WTC11 (cell line): ENCODE results near the gene TEP1. TPM values are rescaled to one million over a fixed set of nuclear protein-coding genes. Genes with fewer than 3 reads are reported as not detected.
A peak's percentile ranks its signal among the peaks of the same experiment; 100 is the strongest.

Source experiments
- ATAC-seq: fragments of 200-7000 bp; cut with Tn5 transposase; 2 replicates; pipeline ENCODE4 v1.10.0; 2021; ENCODE audit warnings: mild to moderate bottlenecking, moderate library complexity
- CTCF ChIA-PET: fragments of 300-600 bp; sonication (Branson Sonifier 250); formaldehyde crosslinking; loops from one replicate; lab custom pipeline; 2021; ENCODE audit warnings: antibody characterized with exemption; lab: Charles Lee
- POLR2A ChIA-PET: fragments of 350-600 bp; sonication (Branson Sonifier 250); formaldehyde crosslinking; loops from one replicate; lab custom pipeline; 2021; ENCODE audit warnings: antibody characterized with exemption; lab: Charles Lee
- DNase-seq: peaks from one replicate; pipeline ENCODE4 v3.0.0; 2021; ENCODE audit warnings: low spot score
- H3K27ac Mint-ChIP-seq: 2 replicates; pipeline ENCODE4 v1.8.0; 2021; ENCODE audit warnings: mixed read lengths
- H3K27me3 Mint-ChIP-seq: 2 replicates; pipeline ENCODE4 v1.8.0; 2021; ENCODE audit warnings: low read depth, mild to moderate bottlenecking, moderate library complexity, mixed read lengths
- H3K36me3 Mint-ChIP-seq: 2 replicates; pipeline ENCODE4 v1.8.0; 2021; ENCODE audit warnings: mixed read lengths
- H3K4me1 Mint-ChIP-seq: 2 replicates; pipeline ENCODE4 v1.8.0; 2022; ENCODE audit warnings: mixed read lengths
- H3K4me3 Mint-ChIP-seq: 2 replicates; pipeline ENCODE4 v1.8.0; 2021; ENCODE audit warnings: mild to moderate bottlenecking, moderate library complexity, mixed read lengths
- H3K9me3 Mint-ChIP-seq: 2 replicates; pipeline ENCODE4 v1.8.0; 2021; ENCODE audit warnings: mixed read lengths
- CBFB ChIP-seq: sonication (generic); formaldehyde crosslinking; IDR thresholded peaks from 2 replicates; pipeline ENCODE4 v1.8.1; 2022; ENCODE audit warnings: mild to moderate bottlenecking, low read depth, missing genetic modification reagents
- FOXK1 ChIP-seq: sonication (generic); formaldehyde crosslinking; IDR thresholded peaks from 2 replicates; pipeline ENCODE4 v1.8.0; 2022; ENCODE audit warnings: mild to moderate bottlenecking, moderate library complexity, missing genetic modification reagents
- GABPB1 ChIP-seq: sonication (generic); formaldehyde crosslinking; IDR thresholded peaks from 2 replicates; pipeline ENCODE4 v1.8.1; 2023; ENCODE audit warnings: mild to moderate bottlenecking, missing genetic modification reagents
- NFATC4 ChIP-seq: fragments of 250-450 bp; sonication (Bioruptor Pico); IDR thresholded peaks from 2 replicates; pipeline ENCODE4 v1.9.0; 2021; ENCODE audit warnings: mild to moderate bottlenecking
- NR3C1 ChIP-seq: sonication (generic); formaldehyde crosslinking; conservative IDR thresholded peaks from 2 replicates; pipeline ENCODE4 v1.8.1; 2023; ENCODE audit warnings: low read depth, mild to moderate bottlenecking, missing genetic modification reagents
- SOX15 ChIP-seq: fragments of 250-450 bp; sonication (Bioruptor Pico); IDR thresholded peaks from 2 replicates; pipeline ENCODE4 v1.9.0; 2021; ENCODE audit warnings: mild to moderate bottlenecking
- TEAD1 ChIP-seq: sonication (generic); formaldehyde crosslinking; IDR thresholded peaks from 2 replicates; pipeline ENCODE4 v1.8.0; 2022; ENCODE audit warnings: mild to moderate bottlenecking, missing genetic modification reagents
- TEAD4 ChIP-seq: sonication (generic); formaldehyde crosslinking; IDR thresholded peaks from 2 replicates; pipeline ENCODE4 v1.8.0; 2022; ENCODE audit warnings: mild to moderate bottlenecking, missing genetic modification reagents
- ZNF671 ChIP-seq: fragments of 250-450 bp; sonication (Bioruptor Pico); IDR thresholded peaks from 2 replicates; pipeline ENCODE4 v1.8.0; 2021; ENCODE audit warnings: mild to moderate bottlenecking
- total RNA-seq: library from RNA; stranded (reverse); gene quantifications from 3 replicates; pipeline ENCODE4 v1.2.3, GENCODE V29; 2021
- TF ChIP-seq, protein P1 (sequence below): sonication (generic); formaldehyde crosslinking; IDR thresholded peaks from 2 replicates; pipeline ENCODE4 v1.8.0; 2023; ENCODE audit warnings: mild to moderate bottlenecking, missing genetic modification reagents
- TF ChIP-seq, protein P2 (sequence below): sonication (generic); formaldehyde crosslinking; IDR thresholded peaks from 2 replicates; pipeline ENCODE4 v1.8.0; 2022; ENCODE audit warnings: mild to moderate bottlenecking, missing genetic modification reagents
- TF ChIP-seq, protein P3 (sequence below): sonication (generic); formaldehyde crosslinking; IDR thresholded peaks from 2 replicates; pipeline ENCODE4 v1.8.1; 2023; ENCODE audit warnings: mild to moderate bottlenecking, missing genetic modification reagents
- TF ChIP-seq, protein P4 (sequence below): fragments of 250-450 bp; sonication (Bioruptor Pico); IDR thresholded peaks from 2 replicates; pipeline ENCODE4 v1.9.0; 2021; ENCODE audit warnings: mild to moderate bottlenecking
- TF ChIP-seq, protein P5 (sequence below): sonication (generic); formaldehyde crosslinking; IDR thresholded peaks from 2 replicates; pipeline ENCODE4 v1.8.1; 2022; ENCODE audit warnings: missing genetic modification reagents, borderline replicate concordance
- TF ChIP-seq, protein P6 (sequence below): sonication (generic); formaldehyde crosslinking; IDR thresholded peaks from 2 replicates; pipeline ENCODE4 v1.8.0; 2022; ENCODE audit warnings: mild to moderate bottlenecking, missing genetic modification reagents
- TF ChIP-seq, protein P7 (sequence below): fragments of 200-600 bp; IDR thresholded peaks from 2 replicates; pipeline ENCODE4 v1.8.0; 2022; ENCODE audit warnings: antibody characterized with exemption

TEP1 gene
- total RNA-seq, 1 experiment from 2014 or later = 16.0 TPM

DNA sequence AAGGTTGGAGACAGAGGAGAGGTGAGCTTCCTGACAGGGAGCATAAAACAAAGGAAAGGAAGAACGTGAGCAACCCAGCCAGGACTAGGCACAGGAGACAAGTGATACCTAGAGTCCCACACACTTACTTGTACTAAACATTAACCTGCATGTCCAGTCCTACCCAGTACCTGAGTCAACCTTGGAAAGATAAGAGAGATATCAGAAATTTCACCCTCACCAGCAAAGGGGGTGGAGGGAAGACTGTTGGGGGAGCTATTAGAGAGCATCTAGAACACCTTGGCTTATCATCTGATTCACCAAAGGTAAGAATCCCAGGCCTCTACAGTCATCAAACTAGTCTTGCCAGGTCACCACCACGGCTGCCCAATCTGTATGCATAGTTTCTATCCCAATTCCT lies 11.6 kb upstream of the TEP1 start:
- Mint-ChIP-seq H3K4me1 (peaks cover 30% of the 10 kb centered on the region), H3K27ac (no peak overlapping the region), H3K9me3 (no peaks in the 10 kb centered on the region), H3K27me3 (no peaks in the 10 kb centered on the region)
- CTCF ChIA-PET = interaction anchor here (2.3 kb wide), 1 partner anchor 10 kb away, joined by 16 read pairs; no protein-coding TSS in a partner anchor
- ATAC-seq = no peak
- TF ChIP-seq ZNF671 (no peak), NR3C1 (no peak), GABPB1 (CRISPR knock-in tag) (no peak), NFATC4 (CRISPR knock-in tag) (no peak), SOX15 (CRISPR knock-in tag) (no peak)
- TF ChIP-seq, protein P1, sequence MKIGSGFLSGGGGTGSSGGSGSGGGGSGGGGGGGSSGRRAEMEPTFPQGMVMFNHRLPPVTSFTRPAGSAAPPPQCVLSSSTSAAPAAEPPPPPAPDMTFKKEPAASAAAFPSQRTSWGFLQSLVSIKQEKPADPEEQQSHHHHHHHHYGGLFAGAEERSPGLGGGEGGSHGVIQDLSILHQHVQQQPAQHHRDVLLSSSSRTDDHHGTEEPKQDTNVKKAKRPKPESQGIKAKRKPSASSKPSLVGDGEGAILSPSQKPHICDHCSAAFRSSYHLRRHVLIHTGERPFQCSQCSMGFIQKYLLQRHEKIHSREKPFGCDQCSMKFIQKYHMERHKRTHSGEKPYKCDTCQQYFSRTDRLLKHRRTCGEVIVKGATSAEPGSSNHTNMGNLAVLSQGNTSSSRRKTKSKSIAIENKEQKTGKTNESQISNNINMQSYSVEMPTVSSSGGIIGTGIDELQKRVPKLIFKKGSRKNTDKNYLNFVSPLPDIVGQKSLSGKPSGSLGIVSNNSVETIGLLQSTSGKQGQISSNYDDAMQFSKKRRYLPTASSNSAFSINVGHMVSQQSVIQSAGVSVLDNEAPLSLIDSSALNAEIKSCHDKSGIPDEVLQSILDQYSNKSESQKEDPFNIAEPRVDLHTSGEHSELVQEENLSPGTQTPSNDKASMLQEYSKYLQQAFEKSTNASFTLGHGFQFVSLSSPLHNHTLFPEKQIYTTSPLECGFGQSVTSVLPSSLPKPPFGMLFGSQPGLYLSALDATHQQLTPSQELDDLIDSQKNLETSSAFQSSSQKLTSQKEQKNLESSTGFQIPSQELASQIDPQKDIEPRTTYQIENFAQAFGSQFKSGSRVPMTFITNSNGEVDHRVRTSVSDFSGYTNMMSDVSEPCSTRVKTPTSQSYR (CRISPR knock-in tag) = no peak
- TF ChIP-seq, protein P2, sequence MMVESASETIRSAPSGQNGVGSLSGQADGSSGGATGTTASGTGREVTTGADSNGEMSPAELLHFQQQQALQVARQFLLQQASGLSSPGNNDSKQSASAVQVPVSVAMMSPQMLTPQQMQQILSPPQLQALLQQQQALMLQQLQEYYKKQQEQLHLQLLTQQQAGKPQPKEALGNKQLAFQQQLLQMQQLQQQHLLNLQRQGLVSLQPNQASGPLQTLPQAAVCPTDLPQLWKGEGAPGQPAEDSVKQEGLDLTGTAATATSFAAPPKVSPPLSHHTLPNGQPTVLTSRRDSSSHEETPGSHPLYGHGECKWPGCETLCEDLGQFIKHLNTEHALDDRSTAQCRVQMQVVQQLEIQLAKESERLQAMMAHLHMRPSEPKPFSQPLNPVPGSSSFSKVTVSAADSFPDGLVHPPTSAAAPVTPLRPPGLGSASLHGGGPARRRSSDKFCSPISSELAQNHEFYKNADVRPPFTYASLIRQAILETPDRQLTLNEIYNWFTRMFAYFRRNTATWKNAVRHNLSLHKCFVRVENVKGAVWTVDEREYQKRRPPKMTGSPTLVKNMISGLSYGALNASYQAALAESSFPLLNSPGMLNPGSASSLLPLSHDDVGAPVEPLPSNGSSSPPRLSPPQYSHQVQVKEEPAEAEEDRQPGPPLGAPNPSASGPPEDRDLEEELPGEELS (CRISPR knock-in tag) = no peak
- TF ChIP-seq, all 79 proteins: peak for 0
- Mint-ChIP-seq H3K4me3 (no peak overlapping the region), H3K36me3 (no peaks in the 10 kb centered on the region)
- DNase-seq = no peak
- POLR2A ChIA-PET = interaction anchor here (1.3 kb wide), 1 partner anchor 82 kb away, joined by 3 read pairs; the partner anchor contains the start of gene PARP2

DNA sequence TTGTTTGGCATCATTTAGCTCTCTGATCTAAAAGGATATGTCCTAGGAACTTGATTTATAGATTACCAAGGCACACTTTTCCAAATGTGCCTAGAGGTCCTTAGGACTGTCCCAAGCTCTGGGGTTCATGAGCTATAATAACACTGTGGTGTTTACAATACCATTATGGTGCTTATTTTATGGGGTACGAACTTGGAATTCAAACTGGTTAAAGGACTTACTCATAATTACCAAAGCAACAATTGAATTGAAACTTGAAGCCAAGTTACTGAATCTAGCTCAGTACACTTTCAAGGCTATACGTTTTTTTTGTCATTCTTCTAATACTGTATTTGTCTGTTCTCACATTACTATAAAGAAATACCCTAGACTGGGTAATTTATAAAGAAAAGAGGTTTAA lies 9.6 kb upstream of the TEP1 start:
- ATAC-seq (no peak), DNase-seq (no peak)
- ChIA-PET CTCF (interaction anchor here (1.1 to 1.4 kb wide), 2 partner anchors 65 to 80 kb away, joined by 3 read pairs; partner anchors contain the start of gene PARP2), POLR2A (interaction anchor here (0.6 kb wide), 1 partner anchor 64 kb away, joined by 3 read pairs; no protein-coding TSS in a partner anchor)
- no peak overlapping the region for H3K4me3 Mint-ChIP-seq
- H3K27ac Mint-ChIP-seq = peak overlapping the region; percentile 56; the same call in 1 of the 2 replicates
- no peaks in the 10 kb centered on the region for H3K9me3 Mint-ChIP-seq
- H3K4me1 Mint-ChIP-seq = peaks cover 28% of the 10 kb centered on the region
- TF ChIP-seq, protein P3, sequence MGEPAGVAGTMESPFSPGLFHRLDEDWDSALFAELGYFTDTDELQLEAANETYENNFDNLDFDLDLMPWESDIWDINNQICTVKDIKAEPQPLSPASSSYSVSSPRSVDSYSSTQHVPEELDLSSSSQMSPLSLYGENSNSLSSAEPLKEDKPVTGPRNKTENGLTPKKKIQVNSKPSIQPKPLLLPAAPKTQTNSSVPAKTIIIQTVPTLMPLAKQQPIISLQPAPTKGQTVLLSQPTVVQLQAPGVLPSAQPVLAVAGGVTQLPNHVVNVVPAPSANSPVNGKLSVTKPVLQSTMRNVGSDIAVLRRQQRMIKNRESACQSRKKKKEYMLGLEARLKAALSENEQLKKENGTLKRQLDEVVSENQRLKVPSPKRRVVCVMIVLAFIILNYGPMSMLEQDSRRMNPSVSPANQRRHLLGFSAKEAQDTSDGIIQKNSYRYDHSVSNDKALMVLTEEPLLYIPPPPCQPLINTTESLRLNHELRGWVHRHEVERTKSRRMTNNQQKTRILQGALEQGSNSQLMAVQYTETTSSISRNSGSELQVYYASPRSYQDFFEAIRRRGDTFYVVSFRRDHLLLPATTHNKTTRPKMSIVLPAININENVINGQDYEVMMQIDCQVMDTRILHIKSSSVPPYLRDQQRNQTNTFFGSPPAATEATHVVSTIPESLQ (CRISPR knock-in tag) = no peak
- TF ChIP-seq TEAD1 (CRISPR knock-in tag) = no peak
- TF ChIP-seq, protein P4, sequence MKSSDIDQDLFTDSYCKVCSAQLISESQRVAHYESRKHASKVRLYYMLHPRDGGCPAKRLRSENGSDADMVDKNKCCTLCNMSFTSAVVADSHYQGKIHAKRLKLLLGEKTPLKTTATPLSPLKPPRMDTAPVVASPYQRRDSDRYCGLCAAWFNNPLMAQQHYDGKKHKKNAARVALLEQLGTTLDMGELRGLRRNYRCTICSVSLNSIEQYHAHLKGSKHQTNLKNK (CRISPR knock-in tag) = no peak
- TF ChIP-seq CBFB (CRISPR knock-in tag) = no peak
- TF ChIP-seq, protein P5, sequence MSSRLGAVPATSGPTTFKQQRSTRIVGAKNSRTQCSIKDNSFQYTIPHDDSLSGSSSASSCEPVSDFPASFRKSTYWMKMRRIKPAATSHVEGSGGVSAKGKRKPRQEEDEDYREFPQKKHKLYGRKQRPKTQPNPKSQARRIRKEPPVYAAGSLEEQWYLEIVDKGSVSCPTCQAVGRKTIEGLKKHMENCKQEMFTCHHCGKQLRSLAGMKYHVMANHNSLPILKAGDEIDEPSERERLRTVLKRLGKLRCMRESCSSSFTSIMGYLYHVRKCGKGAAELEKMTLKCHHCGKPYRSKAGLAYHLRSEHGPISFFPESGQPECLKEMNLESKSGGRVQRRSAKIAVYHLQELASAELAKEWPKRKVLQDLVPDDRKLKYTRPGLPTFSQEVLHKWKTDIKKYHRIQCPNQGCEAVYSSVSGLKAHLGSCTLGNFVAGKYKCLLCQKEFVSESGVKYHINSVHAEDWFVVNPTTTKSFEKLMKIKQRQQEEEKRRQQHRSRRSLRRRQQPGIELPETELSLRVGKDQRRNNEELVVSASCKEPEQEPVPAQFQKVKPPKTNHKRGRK (CRISPR knock-in tag) = no peak
- TF ChIP-seq, protein P6, sequence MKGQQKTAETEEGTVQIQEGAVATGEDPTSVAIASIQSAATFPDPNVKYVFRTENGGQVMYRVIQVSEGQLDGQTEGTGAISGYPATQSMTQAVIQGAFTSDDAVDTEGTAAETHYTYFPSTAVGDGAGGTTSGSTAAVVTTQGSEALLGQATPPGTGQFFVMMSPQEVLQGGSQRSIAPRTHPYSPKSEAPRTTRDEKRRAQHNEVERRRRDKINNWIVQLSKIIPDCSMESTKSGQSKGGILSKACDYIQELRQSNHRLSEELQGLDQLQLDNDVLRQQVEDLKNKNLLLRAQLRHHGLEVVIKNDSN (CRISPR knock-in tag) = no peak
- TF ChIP-seq TEAD4 = no peak
- TF ChIP-seq, protein P2 (CRISPR knock-in tag) = no peak
- TF ChIP-seq, protein P7, sequence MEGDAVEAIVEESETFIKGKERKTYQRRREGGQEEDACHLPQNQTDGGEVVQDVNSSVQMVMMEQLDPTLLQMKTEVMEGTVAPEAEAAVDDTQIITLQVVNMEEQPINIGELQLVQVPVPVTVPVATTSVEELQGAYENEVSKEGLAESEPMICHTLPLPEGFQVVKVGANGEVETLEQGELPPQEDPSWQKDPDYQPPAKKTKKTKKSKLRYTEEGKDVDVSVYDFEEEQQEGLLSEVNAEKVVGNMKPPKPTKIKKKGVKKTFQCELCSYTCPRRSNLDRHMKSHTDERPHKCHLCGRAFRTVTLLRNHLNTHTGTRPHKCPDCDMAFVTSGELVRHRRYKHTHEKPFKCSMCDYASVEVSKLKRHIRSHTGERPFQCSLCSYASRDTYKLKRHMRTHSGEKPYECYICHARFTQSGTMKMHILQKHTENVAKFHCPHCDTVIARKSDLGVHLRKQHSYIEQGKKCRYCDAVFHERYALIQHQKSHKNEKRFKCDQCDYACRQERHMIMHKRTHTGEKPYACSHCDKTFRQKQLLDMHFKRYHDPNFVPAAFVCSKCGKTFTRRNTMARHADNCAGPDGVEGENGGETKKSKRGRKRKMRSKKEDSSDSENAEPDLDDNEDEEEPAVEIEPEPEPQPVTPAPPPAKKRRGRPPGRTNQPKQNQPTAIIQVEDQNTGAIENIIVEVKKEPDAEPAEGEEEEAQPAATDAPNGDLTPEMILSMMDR = no peak
- TF ChIP-seq FOXK1 (CRISPR knock-in tag) = no peak
- no peaks in the 10 kb centered on the region for H3K36me3 Mint-ChIP-seq
- H3K27me3 Mint-ChIP-seq = no peaks in the 10 kb centered on the region; the same call in 1 of the 2 replicates
